ENCODE measurements around the gene LUC7L3. TPM values are rescaled to one million over a fixed set of nuclear protein-coding genes. Genes with fewer than 3 reads are reported as not detected.

Gene LUC7L3
- total and polyA plus RNA-seq, 10 of the 15 experiments (the other 5 are each of a cell fraction or from before 2014, with no cell fraction given): 51.3 to 176 (median 149) TPM

- no peak for FAIRE-seq
- Histone ChIP-seq H3K4me2 (ENCODE audit: control insufficient read depth, insufficient read depth) (no peak overlapping the region), H3K4me1 (ENCODE audit: control insufficient read depth, insufficient read depth, low read length) (no peaks in the 10 kb centered on the region), H3K9ac (ENCODE audit: control insufficient read depth, insufficient read depth, low read length) (no peak overlapping the region), H2AFZ (ENCODE audit: control insufficient read depth, low read depth, low read length) (no peak overlapping the region), H3K4me3 (no peak overlapping the region), H3K9me3 (replicated peaks; ENCODE audit: control insufficient read depth, insufficient read depth, low read length) (no peaks in the 10 kb centered on the region), H4K20me1 (ENCODE audit: control insufficient read depth, insufficient read depth) (no peaks in the 10 kb centered on the region), H3K36me3 (ENCODE audit: control insufficient read depth in 2 of 2, insufficient read depth in 2 of 2, low read length in 1 of 2) (no peaks in the 10 kb centered on the region), H3K27me3 (replicated peaks in 1 of 2; ENCODE audit: control insufficient read depth in 2 of 2, insufficient read depth in 2 of 2, low read length in 1 of 2) (no peaks in the 10 kb centered on the region; a peak in 1 of 4 replicates), H3K27ac (ENCODE audit: control insufficient read depth, insufficient read depth) (no peak overlapping the region), H3K79me2 (ENCODE audit: control insufficient read depth, insufficient read depth, low read length) (no peaks in the 10 kb centered on the region)
- in situ Hi-C loops (cut with MboI): no loop called here
- TF ChIP-seq PKNOX1 (IDR thresholded peaks at IDR 0.05) (no peak), CREM (IDR thresholded peaks at IDR 0.05; ENCODE audit: low read depth) (no peak), RCOR1 (conservative IDR thresholded peaks at IDR 0.05; ENCODE audit: low read depth, low read length) (no peak), CREB1 (IDR thresholded peaks at IDR 0.05; ENCODE audit: low read depth) (no peak), POLR2AphosphoS5 (IDR thresholded peaks at IDR 0.05; ENCODE audit: low read length) (no peak)
- TF ChIP-seq, protein P1, sequence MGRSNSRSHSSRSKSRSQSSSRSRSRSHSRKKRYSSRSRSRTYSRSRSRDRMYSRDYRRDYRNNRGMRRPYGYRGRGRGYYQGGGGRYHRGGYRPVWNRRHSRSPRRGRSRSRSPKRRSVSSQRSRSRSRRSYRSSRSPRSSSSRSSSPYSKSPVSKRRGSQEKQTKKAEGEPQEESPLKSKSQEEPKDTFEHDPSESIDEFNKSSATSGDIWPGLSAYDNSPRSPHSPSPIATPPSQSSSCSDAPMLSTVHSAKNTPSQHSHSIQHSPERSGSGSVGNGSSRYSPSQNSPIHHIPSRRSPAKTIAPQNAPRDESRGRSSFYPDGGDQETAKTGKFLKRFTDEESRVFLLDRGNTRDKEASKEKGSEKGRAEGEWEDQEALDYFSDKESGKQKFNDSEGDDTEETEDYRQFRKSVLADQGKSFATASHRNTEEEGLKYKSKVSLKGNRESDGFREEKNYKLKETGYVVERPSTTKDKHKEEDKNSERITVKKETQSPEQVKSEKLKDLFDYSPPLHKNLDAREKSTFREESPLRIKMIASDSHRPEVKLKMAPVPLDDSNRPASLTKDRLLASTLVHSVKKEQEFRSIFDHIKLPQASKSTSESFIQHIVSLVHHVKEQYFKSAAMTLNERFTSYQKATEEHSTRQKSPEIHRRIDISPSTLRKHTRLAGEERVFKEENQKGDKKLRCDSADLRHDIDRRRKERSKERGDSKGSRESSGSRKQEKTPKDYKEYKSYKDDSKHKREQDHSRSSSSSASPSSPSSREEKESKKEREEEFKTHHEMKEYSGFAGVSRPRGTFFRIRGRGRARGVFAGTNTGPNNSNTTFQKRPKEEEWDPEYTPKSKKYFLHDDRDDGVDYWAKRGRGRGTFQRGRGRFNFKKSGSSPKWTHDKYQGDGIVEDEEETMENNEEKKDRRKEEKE (IDR thresholded peaks at IDR 0.05): no peak
- POLR2A ChIA-PET: no interaction called here
- WGBS (ENCODE audit: insufficient coverage, insufficient replicate concordance, low lambda C conversion rate, missing lambda C conversion rate): 53% methylated on average over 11 of the region's 11 CpGs
- RAD21 ChIA-PET (ENCODE audit: unreplicated experiment): no interaction called here
- CTCF ChIA-PET: interaction anchor here (1.1 kb wide), 2 partner anchors 11 to 19 kb away, joined by 3 to 4 read pairs; no protein-coding TSS in a partner anchor
- DNase-seq (ENCODE audit: low read depth, low spot score): no peak
- no TSS peak for BruUV-seq (replicated peaks)
- intact Hi-C loops (cut with micrococcal nuclease; ENCODE audit: unreplicated experiment): no loop called here
- ATAC-seq: no peak
- SMC1A ChIA-PET (ENCODE audit: uncharacterized antibody, unreplicated experiment): no interaction called here
Measured at GRCh38 chr17:50797135-50797810, 77.9 kb downstream of the LUC7L3 start.

Data from GM12878 (cell line).